Hippocampal formation (tissue), 2 donors: ENCODE data around the gene INTS7.
"Not testable (repeated sequence)": the region's sequence is repeated elsewhere in the genome, so short reads cannot be mapped to it uniquely, and the experiment has no call there.

Experiments used
- DNase-seq, 2 donors: peaks; one replicate each; lab custom pipeline; 2025; lab: John Stamatoyannopoulos, UW

Gene INTS7

GRCh38 chr1:211932933-211933254, 102.5 kb downstream of the INTS7 start:
- no peak for DNase-seq

GRCh38 chr1:211932231-211932932, 103.0 kb downstream of the INTS7 start:
- DNase-seq: no peak

- no peak for DNase-seq
Observed at GRCh38 chr1:211929683-211930082, 105.7 kb downstream of the INTS7 start.

GRCh38 chr1:211928993-211929637, 106.2 kb downstream of the INTS7 start:
- DNase-seq: no peak

- DNase-seq: no peak
Observed at GRCh38 chr1:211928290-211928801, 107.0 kb downstream of the INTS7 start.

- DNase-seq: no peak
Observed at GRCh38 chr1:211925016-211925415, 110.3 kb downstream of the INTS7 start.

GRCh38 chr1:211924256-211924655, 111.1 kb downstream of the INTS7 start:
- no peak for DNase-seq

- no peak for DNase-seq
Observed at GRCh38 chr1:211923095-211923494, 112.3 kb downstream of the INTS7 start.

- no peak for DNase-seq
Observed at GRCh38 chr1:211921579-211922095, 113.7 kb downstream of the INTS7 start.

GRCh38 chr1:211920602-211921226, 114.6 kb downstream of the INTS7 start:
- no peak for DNase-seq

GRCh38 chr1:211920141-211920572, 115.2 kb downstream of the INTS7 start:
- DNase-seq: no peak

GRCh38 chr1:211918843-211919414, 116.4 kb downstream of the INTS7 start:
- DNase-seq: no peak

GRCh38 chr1:211916458-211916857, 118.9 kb downstream of the INTS7 start:
- not testable (repeated sequence) for DNase-seq

GRCh38 chr1:211915924-211916323, 119.4 kb downstream of the INTS7 start:
- no peak for DNase-seq

- DNase-seq: no peak
Observed at GRCh38 chr1:211912844-211913432, 122.4 kb downstream of the INTS7 start.

- DNase-seq: no peak
Observed at GRCh38 chr1:211912038-211912437, 123.3 kb downstream of the INTS7 start.

GRCh38 chr1:211910913-211911485, 124.4 kb downstream of the INTS7 start:
- DNase-seq: no peak

- no peak for DNase-seq
Observed at GRCh38 chr1:211910113-211910884, 125.1 kb downstream of the INTS7 start.

GRCh38 chr1:211909395-211909794, 126.0 kb downstream of the INTS7 start:
- DNase-seq: no peak

GRCh38 chr1:211908951-211909350, 126.4 kb downstream of the INTS7 start:
- DNase-seq: no peak

GRCh38 chr1:211908453-211908852, 126.9 kb downstream of the INTS7 start:
- DNase-seq: no peak
